Thyroid gland (tissue), 4 donors: ENCODE measurements around the gene CFL2.

Experiments
- POLR2A ChIP-seq, 2 donors: fragments of 450-650 bp; IDR thresholded peaks; one replicate each; pipeline ENCODE4 v1.6.1; 2017; ENCODE audit warnings: antibody characterized with exemption in 2 of 2, mild to moderate bottlenecking in 2 of 2, moderate library complexity in 1 of 2
- TF ChIP-seq, protein P1 (sequence below), 6 experiments: fragments of 200-600 bp in 3 of 6; fragments of 450-650 bp in 3 of 6; sonication (generic) in 3 of 6; IDR thresholded peaks; one replicate each; pipeline ENCODE4 v1.5.1; 2016 to 2019; ENCODE audit warnings: antibody characterized with exemption in 6 of 6, mild to moderate bottlenecking in 2 of 6, inconsistent platforms in 1 of 6, moderate library complexity in 1 of 6

DNA sequence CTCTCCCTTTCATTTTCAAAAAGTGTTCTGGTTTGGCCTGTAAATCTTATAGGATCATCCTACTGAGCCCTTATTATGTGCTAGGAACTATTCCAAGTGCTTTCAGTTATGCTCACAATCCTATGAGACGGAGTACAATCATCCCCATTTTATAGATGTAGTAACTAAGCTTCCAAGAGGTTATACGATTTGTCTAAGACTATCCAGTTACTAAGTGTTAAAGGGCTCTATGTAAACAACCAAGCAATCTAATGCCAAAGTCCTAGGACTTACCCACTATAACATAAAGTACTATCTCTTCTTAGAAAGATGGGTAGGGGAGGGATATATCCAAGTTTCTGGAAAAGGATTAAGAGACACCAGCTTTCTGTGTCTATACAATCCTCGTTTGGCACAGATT, 6.7 kb downstream of the CFL2 start:
- TF ChIP-seq, protein P1, sequence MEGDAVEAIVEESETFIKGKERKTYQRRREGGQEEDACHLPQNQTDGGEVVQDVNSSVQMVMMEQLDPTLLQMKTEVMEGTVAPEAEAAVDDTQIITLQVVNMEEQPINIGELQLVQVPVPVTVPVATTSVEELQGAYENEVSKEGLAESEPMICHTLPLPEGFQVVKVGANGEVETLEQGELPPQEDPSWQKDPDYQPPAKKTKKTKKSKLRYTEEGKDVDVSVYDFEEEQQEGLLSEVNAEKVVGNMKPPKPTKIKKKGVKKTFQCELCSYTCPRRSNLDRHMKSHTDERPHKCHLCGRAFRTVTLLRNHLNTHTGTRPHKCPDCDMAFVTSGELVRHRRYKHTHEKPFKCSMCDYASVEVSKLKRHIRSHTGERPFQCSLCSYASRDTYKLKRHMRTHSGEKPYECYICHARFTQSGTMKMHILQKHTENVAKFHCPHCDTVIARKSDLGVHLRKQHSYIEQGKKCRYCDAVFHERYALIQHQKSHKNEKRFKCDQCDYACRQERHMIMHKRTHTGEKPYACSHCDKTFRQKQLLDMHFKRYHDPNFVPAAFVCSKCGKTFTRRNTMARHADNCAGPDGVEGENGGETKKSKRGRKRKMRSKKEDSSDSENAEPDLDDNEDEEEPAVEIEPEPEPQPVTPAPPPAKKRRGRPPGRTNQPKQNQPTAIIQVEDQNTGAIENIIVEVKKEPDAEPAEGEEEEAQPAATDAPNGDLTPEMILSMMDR (IDR thresholded peaks at IDR 0.05): no peak
- TF ChIP-seq POLR2A (IDR thresholded peaks at IDR 0.05): no peak
